Neural crest cell (in vitro differentiated cells): ENCODE results near the gene COX7B. TPM values are rescaled to one million over a fixed set of nuclear protein-coding genes. Genes with fewer than 3 reads are reported as not detected.

Experiments
- DNase-seq: peaks from one replicate; pipeline ENCODE4 v3.0.0; 2021; ENCODE audit warnings: low read depth, mixed read lengths, low spot score
- H3K27ac Mint-ChIP-seq: one replicate; pipeline ENCODE4 v1.8.0; 2021; ENCODE audit warnings: mild to moderate bottlenecking, mixed read lengths; ENCODE audit not compliant: unreplicated experiment
- H3K27me3 Mint-ChIP-seq: 2 replicates; pipeline ENCODE4 v1.8.0; 2021; ENCODE audit warnings: low read depth, mild to moderate bottlenecking, mixed read lengths
- H3K36me3 Mint-ChIP-seq: 2 replicates; pipeline ENCODE4 v1.8.0; 2021; ENCODE audit warnings: low read depth, mild to moderate bottlenecking, mixed read lengths
- H3K4me1 Mint-ChIP-seq: 2 replicates; pipeline ENCODE4 v1.8.0; 2021; ENCODE audit warnings: mixed read lengths
- H3K4me3 Mint-ChIP-seq: one replicate; pipeline ENCODE4 v1.8.0; 2021; ENCODE audit warnings: mild to moderate bottlenecking, mixed read lengths
- H3K9me3 Mint-ChIP-seq: 2 replicates; pipeline ENCODE4 v1.8.0; 2021; ENCODE audit warnings: mixed read lengths
- total RNA-seq: library from RNA; stranded (reverse); gene quantifications from 2 replicates; pipeline ENCODE4 v1.2.1, GENCODE V29; 2021
- TF ChIP-seq, protein P1 (sequence below): fragments of 200-600 bp; sonication (generic); conservative IDR thresholded peaks from 2 replicates; pipeline ENCODE4 v1.5.0; 2021; ENCODE audit warnings: antibody characterized with exemption, mild to moderate bottlenecking

The COX7B gene
- total RNA-seq, 1 donor from 2014 or later = 219 TPM

DNA sequence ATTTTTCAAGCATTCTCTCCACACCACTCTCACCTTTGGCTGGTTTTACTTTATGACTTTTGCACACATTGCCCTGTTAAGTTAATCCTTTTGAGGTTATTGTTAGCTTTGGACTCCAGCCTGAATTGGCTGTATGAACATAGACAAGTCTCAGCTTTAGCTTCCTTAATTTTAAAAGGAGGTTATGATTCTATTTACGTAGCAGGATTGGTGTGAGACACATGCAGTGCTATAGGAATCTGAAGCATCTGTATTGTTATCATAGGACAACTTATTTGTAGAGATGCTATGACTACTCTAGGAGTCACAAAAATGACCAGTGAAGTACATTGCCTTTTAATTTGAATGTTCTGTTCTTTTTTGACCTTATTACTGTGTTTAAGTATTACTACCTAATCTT lies 54.4 kb downstream of the COX7B start:
- TF ChIP-seq, protein P1, sequence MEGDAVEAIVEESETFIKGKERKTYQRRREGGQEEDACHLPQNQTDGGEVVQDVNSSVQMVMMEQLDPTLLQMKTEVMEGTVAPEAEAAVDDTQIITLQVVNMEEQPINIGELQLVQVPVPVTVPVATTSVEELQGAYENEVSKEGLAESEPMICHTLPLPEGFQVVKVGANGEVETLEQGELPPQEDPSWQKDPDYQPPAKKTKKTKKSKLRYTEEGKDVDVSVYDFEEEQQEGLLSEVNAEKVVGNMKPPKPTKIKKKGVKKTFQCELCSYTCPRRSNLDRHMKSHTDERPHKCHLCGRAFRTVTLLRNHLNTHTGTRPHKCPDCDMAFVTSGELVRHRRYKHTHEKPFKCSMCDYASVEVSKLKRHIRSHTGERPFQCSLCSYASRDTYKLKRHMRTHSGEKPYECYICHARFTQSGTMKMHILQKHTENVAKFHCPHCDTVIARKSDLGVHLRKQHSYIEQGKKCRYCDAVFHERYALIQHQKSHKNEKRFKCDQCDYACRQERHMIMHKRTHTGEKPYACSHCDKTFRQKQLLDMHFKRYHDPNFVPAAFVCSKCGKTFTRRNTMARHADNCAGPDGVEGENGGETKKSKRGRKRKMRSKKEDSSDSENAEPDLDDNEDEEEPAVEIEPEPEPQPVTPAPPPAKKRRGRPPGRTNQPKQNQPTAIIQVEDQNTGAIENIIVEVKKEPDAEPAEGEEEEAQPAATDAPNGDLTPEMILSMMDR = no peak
- Mint-ChIP-seq H3K36me3 (peaks cover 4% of the 10 kb centered on the region), H3K4me1 (no peaks in the 10 kb centered on the region), H3K27me3 (no peaks in the 10 kb centered on the region), H3K9me3 (peaks cover 9% of the 10 kb centered on the region), H3K4me3 (no peak overlapping the region), H3K27ac (no peak overlapping the region)
- DNase-seq = no peak

Other genes with a start within 250 kb of the COX7B start
- 110 and 115 TPM in 2 replicates for gene ATRX, start 113.3 kb upstream of the COX7B start, total RNA-seq
- 41.0 and 45.1 TPM in 2 replicates for gene MAGT1, start 4.0 kb upstream of the COX7B start, total RNA-seq
- gene ATP7A, start 11.2 kb downstream of the COX7B start, total RNA-seq = 9.3 and 9.7 TPM in 2 replicates
- gene PGAM4, start 70.2 kb downstream of the COX7B start, total RNA-seq = not detected in 2 replicates
- gene PGK1, start 204.8 kb downstream of the COX7B start, total RNA-seq = 219 and 236 TPM in 2 replicates
- gene TAF9B, start 240.2 kb downstream of the COX7B start, total RNA-seq = 44.4 and 46.7 TPM in 2 replicates